ENCODE data around the gene SPRR2D. TPM values are rescaled to one million over a fixed set of nuclear protein-coding genes. Genes with fewer than 3 reads are reported as not detected.
"Not testable (repeated sequence)": the region's sequence is repeated elsewhere in the genome, so short reads cannot be mapped to it uniquely, and the experiment has no call there.

The SPRR2D gene
- polyA plus RNA-seq, 5 donors: not detected

DNA sequence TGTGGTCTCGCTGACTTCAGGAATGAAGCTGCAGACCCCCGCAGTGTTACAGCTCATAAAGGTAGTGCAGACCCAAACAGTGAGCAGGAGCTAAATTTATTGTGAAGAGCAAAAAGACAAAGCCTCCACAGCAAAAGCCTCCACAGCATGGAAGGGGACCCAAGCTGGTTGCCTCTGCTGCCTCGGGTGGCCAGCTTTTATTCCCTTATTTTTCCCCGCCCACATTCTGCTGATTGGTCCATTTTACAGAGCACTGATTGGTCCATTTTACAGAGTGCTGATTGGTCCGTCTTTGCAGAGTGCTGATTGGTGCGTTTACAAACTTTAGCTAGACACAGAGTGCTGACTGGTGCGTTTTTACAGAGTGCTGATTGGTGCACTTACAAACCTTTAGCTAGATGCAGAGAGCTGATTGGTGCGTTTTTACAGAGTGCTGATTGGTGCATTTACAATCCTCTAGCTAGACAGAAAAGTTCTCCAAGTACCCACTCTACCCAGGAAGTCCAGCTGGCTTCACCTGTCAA lies 29.6 kb downstream of the SPRR2D start:
- DNase-seq: not testable (repeated sequence)

DNA sequence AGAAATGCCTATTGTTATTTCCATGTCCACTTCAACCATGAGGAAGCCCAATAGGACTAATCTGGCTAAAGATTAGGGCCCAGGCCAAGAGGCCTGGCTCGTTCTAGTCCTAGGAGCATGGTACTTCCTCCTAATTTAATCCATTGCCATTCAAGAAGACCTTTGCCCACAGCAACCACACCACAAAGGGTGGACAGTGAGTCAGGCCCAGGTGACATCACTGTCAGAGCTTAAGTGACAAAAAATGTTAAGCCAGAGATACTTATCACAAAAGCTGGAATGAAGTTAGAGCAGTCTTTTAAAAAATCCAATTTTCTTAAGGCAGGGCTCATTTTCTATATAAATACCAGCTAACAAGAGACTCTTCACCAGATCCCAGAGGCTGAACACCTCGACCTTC lies 39.5 kb downstream of the SPRR2D start, which contains the start of gene SPRR3:
Gene SPRR3 (plus strand): TSS at position 368 of the 400 bp plus-strand sequence. CDS start 1,272 bp downstream, outside the sequence.
- DNase-seq: no peak

DNA sequence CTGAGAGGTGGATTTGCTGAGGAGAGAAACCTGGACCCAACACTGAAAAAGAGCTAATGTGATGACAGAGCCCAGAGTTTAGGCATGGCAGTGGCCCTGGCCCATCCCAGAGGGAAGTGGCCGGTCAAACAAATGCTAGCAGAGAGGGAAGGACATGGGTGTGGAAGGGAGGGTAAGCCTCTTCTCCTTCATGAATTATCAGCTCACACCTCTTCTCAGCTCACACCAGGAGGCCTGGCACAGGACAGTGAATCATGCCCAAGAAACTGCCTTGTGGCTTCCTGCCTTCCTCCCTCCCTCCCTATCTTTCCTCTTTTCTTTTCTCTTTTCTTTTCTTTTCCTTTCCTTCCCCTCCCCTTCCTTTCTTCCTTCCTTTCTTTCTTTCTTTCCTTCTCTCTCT lies 40.6 kb downstream of the SPRR2D start:
- DNase-seq: no peak

DNA sequence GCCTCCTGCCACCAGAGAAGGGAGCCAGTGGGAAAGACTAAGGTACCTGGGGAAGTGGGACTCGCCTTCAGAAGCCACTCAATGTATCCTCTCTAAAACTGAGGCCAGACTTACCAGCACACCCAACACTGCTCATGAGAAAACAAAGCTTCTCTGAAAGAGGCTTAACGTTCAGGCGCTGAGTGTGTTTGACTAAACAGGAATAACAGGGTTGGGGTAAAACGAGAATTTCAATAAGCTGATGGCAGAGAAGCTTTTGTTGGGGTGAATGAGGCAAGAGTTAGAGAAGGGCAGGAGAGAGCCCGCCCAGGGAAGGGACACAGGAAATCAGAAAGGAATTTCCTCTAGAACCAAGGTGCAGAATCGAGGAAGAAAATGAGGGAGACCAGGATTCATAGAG lies 41.1 kb downstream of the SPRR2D start:
- no peak for DNase-seq

DNA sequence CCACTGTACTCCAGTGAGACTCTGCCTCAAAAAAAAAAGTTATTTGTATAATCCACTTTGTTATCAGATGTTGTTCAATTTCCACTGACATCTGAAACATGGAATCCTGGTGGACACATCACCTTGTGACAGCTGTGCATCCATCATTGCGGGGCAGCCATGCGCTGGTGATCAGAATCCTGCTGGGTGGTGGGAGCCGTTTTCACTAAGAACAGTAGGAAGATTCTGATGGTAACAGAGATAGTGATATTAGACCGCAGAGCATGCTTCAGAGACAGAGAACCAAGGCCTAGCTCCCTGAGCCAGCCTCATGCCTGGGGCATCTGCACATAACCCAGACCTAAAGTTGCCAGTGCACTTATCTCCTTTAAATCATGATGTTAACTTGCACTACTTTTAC lies 42.4 kb downstream of the SPRR2D start:
- DNase-seq: no peak

DNA sequence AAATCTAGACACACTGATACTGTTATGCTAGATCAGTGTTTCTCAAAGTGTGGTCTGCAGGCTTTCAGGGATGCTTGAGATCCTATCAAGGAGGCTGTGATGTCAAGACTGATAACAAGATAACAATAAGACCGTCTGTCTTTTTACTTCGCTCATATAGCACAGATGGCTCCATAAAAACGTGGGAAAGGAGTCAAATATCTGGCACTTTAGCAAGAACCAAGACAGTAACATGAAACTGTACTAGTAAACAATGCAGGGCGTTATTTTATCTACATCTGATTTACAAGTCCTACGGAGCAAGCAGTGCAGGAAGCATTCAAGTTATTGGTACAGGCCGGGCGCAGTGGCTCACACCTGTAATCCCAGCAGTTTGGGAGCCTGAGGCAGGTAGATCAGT lies 43.0 kb downstream of the SPRR2D start:
- no peak for DNase-seq

DNA sequence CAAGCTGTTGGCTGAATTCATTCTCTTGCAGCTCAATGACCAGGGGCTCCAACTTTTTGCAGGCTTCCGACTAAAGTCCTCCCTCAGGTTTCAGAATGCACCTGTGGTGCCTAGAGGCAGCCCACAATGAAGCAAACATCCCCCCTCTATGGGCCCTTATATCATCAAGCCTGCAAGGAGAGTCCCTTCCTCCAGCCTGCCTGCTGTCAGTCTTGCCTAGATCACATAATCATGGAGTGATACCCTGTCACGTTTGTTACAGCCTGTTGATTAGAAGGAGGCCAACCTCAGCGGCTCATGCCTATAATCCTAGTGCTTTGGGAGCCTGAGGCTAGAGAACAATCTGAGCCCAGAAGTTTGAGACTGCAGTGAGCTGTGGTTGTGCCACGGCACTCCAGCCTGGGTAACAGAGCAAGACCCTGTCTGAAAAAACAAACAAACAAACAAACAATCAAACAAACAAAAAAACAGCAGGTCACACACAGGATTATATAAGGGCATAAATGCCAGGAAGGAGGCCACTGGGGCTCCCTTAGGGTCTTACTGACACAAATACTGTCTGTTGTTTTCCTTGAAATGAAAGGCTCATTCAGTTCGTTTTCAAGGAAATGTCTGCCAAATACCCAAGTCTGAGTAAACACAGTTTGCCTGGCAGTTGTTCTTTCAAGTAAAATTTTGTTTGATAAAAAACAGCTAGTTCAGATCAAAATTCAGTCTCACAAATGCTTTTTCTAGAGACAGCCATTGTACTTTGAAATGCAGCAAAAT lies 44.1 kb downstream of the SPRR2D start:
- DNase-seq: no peak

DNA sequence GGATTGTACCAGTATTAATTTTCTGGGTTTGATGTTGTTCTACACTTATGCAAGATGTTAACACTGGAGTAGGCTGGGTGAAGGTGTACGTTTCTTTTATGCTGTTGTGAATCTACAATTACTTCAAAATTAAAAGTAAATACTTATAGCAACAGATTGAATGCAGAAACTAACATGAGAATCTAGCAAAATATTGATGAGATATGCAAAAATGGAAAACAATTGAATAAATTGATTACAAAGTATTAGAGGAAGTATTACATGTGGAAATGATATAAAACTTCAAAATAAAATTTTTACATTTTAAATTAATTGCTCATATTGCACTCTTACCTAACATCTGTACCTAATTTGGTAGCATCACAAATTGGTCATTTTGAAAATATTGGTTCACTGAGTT lies 45.1 kb downstream of the SPRR2D start:
- no peak for DNase-seq

DNA sequence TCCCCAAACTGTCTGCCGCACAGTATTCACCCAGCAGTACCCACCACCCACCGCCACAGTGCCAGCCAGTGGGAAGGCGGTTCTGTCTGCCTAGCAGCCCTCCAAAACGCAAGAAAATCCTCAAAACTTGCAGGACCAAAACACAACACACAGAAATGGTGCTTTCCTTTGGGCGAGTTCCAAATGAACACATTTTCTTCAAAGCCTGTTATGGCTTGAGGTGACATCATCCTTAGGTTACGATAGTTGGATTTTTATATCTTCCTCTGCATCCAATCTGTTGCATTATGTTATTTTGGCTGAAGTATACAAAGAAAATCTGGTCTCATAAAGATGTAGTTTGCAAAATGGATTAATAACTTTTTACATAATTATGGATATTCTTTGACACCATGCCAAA lies 47.7 kb downstream of the SPRR2D start:
- DNase-seq: no peak

Other genes starting within 250 kb of the SPRR2D start
- not detected for gene LCE1D, start 244.4 kb downstream of the SPRR2D start, polyA plus RNA-seq (ENCODE audit: insufficient read depth in 1 of 5, insufficient read length in 5 of 5, low replicate concordance in 1 of 5)
- gene LCE1C, start 234.5 kb downstream of the SPRR2D start, polyA plus RNA-seq (ENCODE audit: insufficient read depth in 1 of 5, insufficient read length in 5 of 5, low replicate concordance in 1 of 5): not detected
- not detected for gene LCE1B, start 229.1 kb downstream of the SPRR2D start, polyA plus RNA-seq (ENCODE audit: insufficient read depth in 1 of 5, insufficient read length in 5 of 5, low replicate concordance in 1 of 5)
- not detected for gene LCE1A, start 213.6 kb downstream of the SPRR2D start, polyA plus RNA-seq (ENCODE audit: insufficient read depth in 1 of 5, insufficient read length in 5 of 5, low replicate concordance in 1 of 5)
- not detected for gene LCE6A, start 198.3 kb downstream of the SPRR2D start, polyA plus RNA-seq (ENCODE audit: insufficient read depth in 1 of 5, insufficient read length in 5 of 5, low replicate concordance in 1 of 5)
- gene LCE7A, start 181.1 kb downstream of the SPRR2D start, polyA plus RNA-seq (ENCODE audit: insufficient read depth in 1 of 5, insufficient read length in 5 of 5, low replicate concordance in 1 of 5): not detected
- not detected for gene SMCP, start 162.8 kb downstream of the SPRR2D start, polyA plus RNA-seq (ENCODE audit: insufficient read depth in 1 of 5, insufficient read length in 5 of 5, low replicate concordance in 1 of 5)
- not detected for gene IVL, start 132.6 kb downstream of the SPRR2D start, polyA plus RNA-seq (ENCODE audit: insufficient read depth in 1 of 5, insufficient read length in 5 of 5, low replicate concordance in 1 of 5)
- gene SPRR5, start 93.9 kb downstream of the SPRR2D start, polyA plus RNA-seq (ENCODE audit: insufficient read depth in 1 of 5, insufficient read length in 5 of 5, low replicate concordance in 1 of 5): not detected
- not detected for gene SPRR4, start 70.5 kb downstream of the SPRR2D start, polyA plus RNA-seq (ENCODE audit: insufficient read depth in 1 of 5, insufficient read length in 5 of 5, low replicate concordance in 1 of 5)
- not detected for gene SPRR1A, start 57.0 kb downstream of the SPRR2D start, polyA plus RNA-seq (ENCODE audit: insufficient read depth in 1 of 5, insufficient read length in 5 of 5, low replicate concordance in 1 of 5)
- gene SPRR3, start 39.4 kb downstream of the SPRR2D start, polyA plus RNA-seq (ENCODE audit: insufficient read depth in 1 of 5, insufficient read length in 5 of 5, low replicate concordance in 1 of 5): under 1 TPM in 3 of 5 donors, not detected in 2; 0.21 to 0.42 (median 0.27) TPM
- not detected for gene SPRR1B, start 9.9 kb downstream of the SPRR2D start, polyA plus RNA-seq (ENCODE audit: insufficient read depth in 1 of 5, insufficient read length in 5 of 5, low replicate concordance in 1 of 5)
- gene SPRR2A, start 16.4 kb upstream of the SPRR2D start, polyA plus RNA-seq (ENCODE audit: insufficient read depth in 1 of 5, insufficient read length in 5 of 5, low replicate concordance in 1 of 5): not detected
- not detected for gene SPRR2B, start 30.5 kb upstream of the SPRR2D start, polyA plus RNA-seq (ENCODE audit: insufficient read depth in 1 of 5, insufficient read length in 5 of 5, low replicate concordance in 1 of 5)
- not detected for gene SPRR2E, start 53.4 kb upstream of the SPRR2D start, polyA plus RNA-seq (ENCODE audit: insufficient read depth in 1 of 5, insufficient read length in 5 of 5, low replicate concordance in 1 of 5)
- under 1 TPM in 3 of 5 donors, not detected in 2; 0.43 to 0.70 (median 0.64) TPM for gene SPRR2F, start 72.4 kb upstream of the SPRR2D start, polyA plus RNA-seq (ENCODE audit: insufficient read depth in 1 of 5, insufficient read length in 5 of 5, low replicate concordance in 1 of 5)
- not detected for gene SPRR2G, start 109.8 kb upstream of the SPRR2D start, polyA plus RNA-seq (ENCODE audit: insufficient read depth in 1 of 5, insufficient read length in 5 of 5, low replicate concordance in 1 of 5)
- not detected for gene LELP1, start 162.3 kb upstream of the SPRR2D start, polyA plus RNA-seq (ENCODE audit: insufficient read depth in 1 of 5, insufficient read length in 5 of 5, low replicate concordance in 1 of 5)
- gene PRR9, start 176.5 kb upstream of the SPRR2D start, polyA plus RNA-seq (ENCODE audit: insufficient read depth in 1 of 5, insufficient read length in 5 of 5, low replicate concordance in 1 of 5): not detected
- gene LORICRIN, start 218.6 kb upstream of the SPRR2D start, polyA plus RNA-seq (ENCODE audit: insufficient read depth in 1 of 5, insufficient read length in 5 of 5, low replicate concordance in 1 of 5): not detected